ENCODE results near the gene ARL4D.
"Not testable (repeated sequence)": the region's sequence is repeated elsewhere in the genome, so short reads cannot be mapped to it uniquely, and the experiment has no call there.

The ARL4D gene

DNA sequence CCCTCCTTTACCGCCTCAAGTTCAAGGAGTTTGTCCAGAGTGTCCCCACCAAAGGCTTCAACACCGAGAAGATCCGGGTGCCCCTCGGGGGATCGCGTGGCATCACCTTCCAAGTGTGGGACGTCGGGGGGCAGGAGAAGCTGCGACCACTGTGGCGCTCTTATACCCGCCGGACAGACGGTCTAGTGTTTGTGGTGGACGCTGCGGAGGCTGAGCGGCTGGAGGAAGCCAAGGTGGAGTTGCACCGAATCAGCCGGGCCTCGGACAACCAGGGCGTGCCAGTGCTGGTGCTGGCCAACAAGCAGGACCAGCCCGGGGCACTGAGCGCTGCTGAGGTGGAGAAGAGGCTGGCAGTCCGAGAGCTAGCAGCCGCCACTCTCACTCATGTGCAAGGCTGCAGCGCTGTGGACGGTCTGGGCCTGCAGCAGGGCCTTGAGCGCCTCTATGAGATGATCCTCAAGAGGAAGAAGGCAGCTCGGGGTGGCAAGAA lies 1.1 kb downstream of the ARL4D start:
- no peak for DNase-seq

- DNase-seq = no peak
These were observed 2.3 kb downstream of the ARL4D start for GRCh38 chr17:43400943-43401717.

DNA sequence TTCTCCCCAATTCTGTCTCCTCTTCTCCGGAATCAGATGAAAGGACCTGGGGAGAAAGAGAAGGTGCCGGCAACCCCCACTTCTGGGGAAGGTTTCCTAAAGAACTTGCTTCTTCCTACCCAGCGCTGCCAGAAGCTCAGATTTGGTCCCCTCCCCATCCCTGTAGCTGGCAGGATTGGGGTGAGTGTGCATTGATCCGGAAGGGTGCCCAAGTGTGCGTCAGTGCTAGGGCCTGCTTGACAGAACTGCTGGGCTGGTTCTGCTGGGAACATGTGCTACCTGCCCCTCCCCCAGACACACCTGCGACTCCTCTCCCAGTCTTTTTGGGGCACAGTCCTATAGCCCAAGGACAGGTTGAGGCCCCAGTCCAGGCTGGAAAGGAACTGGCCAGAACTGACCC lies 3.3 kb downstream of the ARL4D start:
- no peak for DNase-seq

GRCh38 chr17:43402567-43402966 lies 3.8 kb downstream of the ARL4D start:
- no peak for DNase-seq

DNA sequence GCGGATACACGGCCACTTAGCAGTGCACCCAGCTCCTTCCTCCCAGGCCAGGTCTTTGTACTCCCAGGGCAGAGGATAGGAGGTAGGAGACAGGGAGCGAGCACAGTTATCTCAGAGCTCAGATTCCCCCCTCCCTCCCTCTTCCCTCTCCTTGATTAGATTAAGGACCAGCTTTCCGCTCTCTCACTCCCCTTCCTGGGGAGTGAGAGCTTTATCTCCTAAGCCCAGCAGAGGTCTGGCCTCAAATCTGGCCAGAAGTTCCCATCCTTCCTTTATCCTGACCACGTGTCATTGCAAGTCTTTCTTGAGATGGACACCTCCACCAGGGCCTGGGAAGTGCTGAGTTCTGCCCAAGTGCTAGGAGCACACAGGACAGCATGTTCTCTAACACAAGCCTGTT lies 5.1 kb downstream of the ARL4D start:
- no peak for DNase-seq

GRCh38 chr17:43405861-43406260 lies 7.1 kb downstream of the ARL4D start:
- DNase-seq = no peak

DNA sequence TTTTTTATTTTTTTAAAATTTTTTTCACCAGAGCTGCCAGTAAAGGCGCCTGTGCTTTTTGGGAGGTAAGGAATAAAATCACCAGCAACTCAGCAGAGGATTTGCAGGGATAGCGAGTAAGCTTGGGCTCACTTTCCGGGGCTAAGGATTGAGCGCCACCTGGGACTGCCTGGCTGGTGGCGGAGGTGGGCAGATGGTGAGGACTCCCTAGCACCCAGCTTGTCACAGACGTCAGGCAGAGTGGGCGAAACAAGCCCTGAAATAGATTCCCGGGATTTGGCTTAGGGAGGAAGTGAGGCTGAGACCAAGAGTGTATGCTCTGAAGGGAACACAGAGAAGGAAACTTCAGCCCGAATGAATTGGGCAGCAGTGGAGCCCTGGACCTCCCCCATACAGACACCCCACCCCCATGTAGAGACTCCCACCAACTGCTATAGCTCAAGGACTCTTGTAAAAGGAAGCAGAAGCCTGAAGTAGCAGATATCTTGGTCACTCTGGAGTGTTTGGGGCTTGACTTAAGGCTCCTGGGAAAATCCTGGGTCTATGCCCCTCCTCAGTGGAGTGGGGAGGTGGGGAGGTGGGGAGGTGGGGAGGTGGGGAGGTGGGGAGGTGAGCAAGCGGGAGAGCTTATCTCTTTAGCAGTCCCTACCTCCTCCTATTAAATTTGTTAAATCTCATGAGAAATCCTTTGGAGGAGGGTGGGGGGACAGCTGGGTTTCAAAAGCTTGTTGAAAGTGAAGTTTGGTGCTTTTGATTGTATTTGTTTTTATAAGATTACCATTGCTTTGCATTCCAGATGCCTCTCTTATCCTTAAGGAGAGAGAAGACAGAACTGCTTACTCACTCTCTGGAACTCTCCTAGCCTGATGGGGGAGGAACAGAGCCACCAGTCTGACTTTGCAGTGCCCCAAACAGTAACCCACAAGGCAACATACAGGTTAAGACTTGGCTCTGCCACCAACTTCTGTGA lies 8.2 kb downstream of the ARL4D start:
- no peak for DNase-seq

DNA sequence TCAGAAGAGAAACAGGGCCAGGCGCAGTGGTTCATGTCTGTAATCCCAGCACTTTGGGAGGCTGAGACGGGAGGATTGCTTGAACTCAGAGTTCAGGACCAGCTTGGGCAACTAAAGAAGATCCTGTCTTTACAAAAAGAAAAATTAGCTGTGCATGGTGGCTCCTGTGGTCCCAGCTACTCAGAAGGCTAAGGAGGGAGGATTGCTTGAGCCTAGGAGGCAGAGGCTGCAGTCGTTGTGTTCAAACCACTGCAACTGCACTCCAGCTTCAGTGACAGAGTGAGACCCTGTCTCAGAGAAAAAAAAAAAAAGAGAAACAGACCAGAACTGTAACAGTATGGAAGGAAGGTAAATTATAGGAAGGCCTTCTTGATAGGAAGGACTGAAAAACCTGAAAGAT lies 10.3 kb downstream of the ARL4D start:
- no peak for DNase-seq

- DNase-seq = no peak
These were observed 12.0 kb downstream of the ARL4D start for GRCh38 chr17:43410557-43411368.

DNA sequence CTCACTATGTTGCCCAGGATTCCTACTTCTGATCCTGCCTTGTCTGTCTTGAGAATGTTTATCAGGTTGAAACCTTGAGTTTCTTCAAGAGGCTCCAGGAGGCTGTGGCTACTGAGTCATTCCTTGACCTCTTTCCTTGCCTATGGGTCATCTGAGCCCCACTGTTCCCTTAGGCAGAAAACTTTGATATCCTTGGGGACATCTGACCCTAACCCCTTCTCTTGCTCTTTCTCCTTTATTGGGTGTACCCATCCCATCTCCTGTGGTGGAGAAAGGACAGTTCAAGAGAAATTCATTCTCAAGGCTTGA lies 12.5 kb downstream of the ARL4D start:
- no peak for DNase-seq

DNA sequence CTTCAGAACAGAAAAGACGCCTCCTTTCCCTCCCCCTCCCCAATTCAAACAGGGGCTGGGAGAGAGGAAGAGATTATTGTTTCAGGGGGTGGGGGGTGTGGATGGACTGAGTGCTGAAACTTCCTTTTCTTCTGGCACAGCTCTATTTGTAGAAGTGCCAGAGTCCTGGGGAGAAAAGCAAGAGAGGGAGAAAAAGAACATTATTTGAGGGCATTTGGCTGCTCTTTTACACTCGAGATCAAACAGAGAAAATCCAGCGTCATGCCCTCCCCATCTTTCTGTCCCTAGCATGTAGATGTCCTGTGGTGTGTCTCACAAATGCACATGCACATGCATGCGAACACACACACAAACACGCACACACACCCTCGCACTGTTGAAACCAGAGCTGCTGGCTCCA lies 13.0 kb downstream of the ARL4D start:
- DNase-seq = no peak

DNA sequence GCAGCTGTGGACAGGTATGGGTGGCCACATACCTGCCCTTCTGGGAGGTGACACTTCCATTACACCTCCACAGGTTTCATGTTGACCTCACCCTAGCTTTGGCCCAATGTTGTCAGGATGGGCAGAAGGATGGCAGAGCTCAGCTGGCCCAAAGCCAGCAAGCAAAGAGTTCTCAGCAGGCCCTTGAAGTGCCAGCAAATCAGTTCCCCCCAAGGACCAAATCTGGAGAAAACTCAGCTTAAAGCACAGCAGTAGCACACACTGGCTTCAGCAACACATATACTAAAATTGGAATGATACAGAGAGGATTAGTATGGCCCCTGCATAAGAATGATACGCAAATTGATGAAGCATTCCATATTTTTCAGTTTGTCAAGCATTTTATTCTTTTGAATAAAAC lies 13.4 kb downstream of the ARL4D start:
- DNase-seq = no peak

DNA sequence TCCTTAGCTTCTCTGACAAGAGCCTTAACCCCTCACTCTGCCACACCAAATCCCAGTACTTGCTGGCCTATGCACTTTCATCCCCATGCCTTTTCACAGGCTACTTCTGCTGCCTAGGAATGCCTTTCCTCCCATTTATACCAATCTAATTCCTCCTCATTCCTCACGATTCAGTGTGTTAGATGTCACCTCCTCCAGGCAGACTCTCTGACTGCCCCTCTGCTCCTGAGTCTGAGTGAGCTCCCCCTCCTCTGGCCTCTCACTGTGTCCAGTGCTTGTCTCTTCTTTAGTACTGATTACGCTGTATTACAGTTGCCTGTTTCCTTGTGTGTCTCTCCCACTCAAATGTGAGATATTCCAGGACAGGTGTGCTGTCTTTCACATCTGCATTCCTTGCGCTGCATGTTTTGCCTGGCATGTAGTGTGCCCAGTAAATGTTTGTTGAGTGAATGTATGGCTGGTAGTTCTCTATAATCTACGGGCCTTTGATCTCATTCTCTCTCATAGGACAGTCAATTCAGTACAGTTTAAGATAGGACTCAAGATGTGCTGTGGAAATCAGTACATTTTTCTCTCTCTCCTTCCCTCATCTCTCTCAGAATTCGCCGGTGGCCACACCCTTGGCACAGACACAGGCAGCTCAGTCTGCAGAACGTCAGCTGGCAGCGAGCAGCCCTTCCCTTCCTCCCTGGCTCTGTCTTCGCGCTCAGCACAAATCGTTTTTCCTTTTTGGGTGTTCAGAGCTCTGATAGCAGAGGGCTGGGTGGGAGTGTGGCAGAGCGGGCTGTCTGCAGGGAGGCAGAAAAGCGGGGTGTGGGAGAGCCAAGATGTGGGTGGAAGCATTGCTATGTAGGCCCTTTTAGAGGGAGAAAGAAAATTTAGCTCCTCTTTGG lies 18.5 kb downstream of the ARL4D start:
- DNase-seq = no peak

- no peak for DNase-seq
These were observed 19.9 kb downstream of the ARL4D start for GRCh38 chr17:43418441-43419374.

GRCh38 chr17:43419375-43419882 lies 20.6 kb downstream of the ARL4D start:
- not testable (repeated sequence) for DNase-seq

GRCh38 chr17:43423777-43424455 lies 25.1 kb downstream of the ARL4D start:
- no peak for DNase-seq

DNA sequence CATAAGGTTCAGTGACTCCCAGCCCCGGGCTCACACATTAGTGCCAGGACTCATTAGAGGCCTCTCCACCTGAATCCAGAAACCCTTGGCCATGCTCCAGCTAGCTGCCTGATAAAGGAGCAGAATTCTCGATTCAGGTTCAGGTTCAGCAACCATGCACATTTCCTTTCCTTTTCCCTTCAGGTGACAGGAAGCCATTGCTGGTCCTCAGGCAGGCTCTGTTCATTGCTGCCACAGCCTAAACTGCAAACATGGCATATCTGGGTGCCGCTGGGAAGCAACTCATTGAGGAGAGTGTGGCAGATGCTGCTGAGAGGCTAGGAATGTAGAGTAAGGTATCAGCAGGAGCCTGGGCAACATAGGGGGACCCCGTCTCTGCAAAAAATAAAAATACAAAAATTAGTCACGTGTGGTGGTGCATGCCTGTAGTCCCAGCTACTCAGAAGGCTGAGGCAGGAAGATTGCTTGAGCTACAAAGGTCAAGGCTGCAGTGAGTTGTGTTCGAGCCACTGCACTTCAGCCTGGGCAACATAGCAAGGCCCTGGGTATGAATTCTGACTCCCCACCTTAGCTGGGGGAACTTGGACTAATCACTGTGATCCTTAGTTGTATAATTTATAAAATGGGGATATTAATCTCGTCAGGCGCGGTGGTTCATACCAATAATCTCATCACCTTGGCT lies 28.7 kb downstream of the ARL4D start:
- DNase-seq = no peak

GRCh38 chr17:43428524-43428923 lies 29.7 kb downstream of the ARL4D start:
- no peak for DNase-seq

- DNase-seq = no peak
These were observed 32.3 kb downstream of the ARL4D start for GRCh38 chr17:43430936-43431713.

All from midbrain (tissue), 1 donor.